ENCODE data around the gene KIF26A.

The KIF26A gene

DNA sequence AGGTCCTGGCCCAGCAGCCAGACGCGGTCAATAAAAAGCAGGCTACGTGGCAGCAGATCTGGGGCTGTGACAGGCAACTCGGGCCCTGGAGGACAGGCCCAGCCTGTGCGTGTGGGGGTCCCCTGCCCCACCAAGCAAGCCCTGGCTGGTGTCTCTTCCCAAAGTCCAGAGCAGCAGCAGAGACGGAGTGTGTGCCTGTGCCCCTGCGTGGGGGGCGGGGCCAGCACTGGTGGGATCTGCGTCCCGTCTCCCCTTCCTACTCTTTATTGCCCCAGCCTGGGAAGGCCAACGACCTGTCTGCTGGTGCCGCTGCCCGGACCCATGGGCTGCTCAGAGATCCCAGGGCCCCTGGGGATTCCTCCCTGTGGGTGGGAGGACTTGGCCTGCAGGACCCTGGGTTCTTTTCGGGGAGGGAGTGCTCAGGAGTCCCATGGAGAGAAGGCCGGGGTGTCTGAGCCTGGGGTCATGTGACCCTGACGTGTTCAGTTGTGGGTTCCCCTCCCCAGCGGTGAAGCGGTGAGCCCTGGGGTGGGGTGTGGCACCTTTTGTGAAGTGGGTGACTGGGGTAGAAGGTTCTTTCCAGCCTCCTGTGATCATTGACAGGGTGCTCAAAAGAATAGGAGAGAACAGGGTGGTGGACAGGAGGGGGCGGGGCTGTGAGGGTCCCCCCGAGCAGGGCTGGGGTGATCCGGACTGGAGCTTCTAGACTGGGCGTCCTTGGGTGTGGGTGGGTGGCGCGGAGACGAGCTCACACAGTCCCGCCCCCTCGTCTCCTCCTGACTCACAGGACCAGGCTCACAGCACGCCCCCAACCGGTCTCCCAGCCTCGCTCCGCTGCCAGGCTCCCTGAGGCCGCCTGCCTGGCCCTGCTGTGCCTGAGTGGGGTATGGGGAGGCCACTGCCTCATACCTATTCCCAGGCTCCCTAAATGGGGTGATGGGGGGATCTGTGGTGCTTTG lies 30.5 kb upstream of the KIF26A start:
- peaks cover 0 to 18% of the 10 kb centered on the region in 2 donors for H3K27me3 ChIP-seq (ENCODE audit: control insufficient read depth in 1 of 2, insufficient read depth in 2 of 2, low read length in 2 of 2)
- no peaks in the 10 kb centered on the region for H3K36me3 ChIP-seq (ENCODE audit: control insufficient read depth in 1 of 2, insufficient read depth in 2 of 2, low read length in 2 of 2)
- H3K9me3 ChIP-seq (ENCODE audit: control insufficient read depth in 1 of 2, low read length in 2 of 2): no peaks in the 10 kb centered on the region
- H3K9ac ChIP-seq (ENCODE audit: low read depth in 1 of 2, low read length in 2 of 2): no peak overlapping the region
- peaks cover 11 to 12% of the 10 kb centered on the region in 2 donors for H3K4me1 ChIP-seq (ENCODE audit: control insufficient read depth in 1 of 2, insufficient read depth in 2 of 2, low read length in 2 of 2)
- H3K27ac ChIP-seq (ENCODE audit: low read depth, low read length): no peak overlapping the region
- H3K4me3 ChIP-seq (ENCODE audit: low read depth in 1 of 2, low read length in 2 of 2): no peak overlapping the region

GRCh38 chr14:104108570-104109541 lies 29.5 kb upstream of the KIF26A start:
- Histone ChIP-seq H3K4me3 (ENCODE audit: low read depth in 1 of 2, low read length in 2 of 2) (no peak overlapping the region), H3K4me1 (ENCODE audit: control insufficient read depth in 1 of 2, insufficient read depth in 2 of 2, low read length in 2 of 2) (peaks cover 11 to 12% of the 10 kb centered on the region in 2 donors), H3K9me3 (ENCODE audit: control insufficient read depth in 1 of 2, low read length in 2 of 2) (no peaks in the 10 kb centered on the region), H3K27ac (ENCODE audit: low read depth, low read length) (no peak overlapping the region), H3K9ac (ENCODE audit: low read depth in 1 of 2, low read length in 2 of 2) (no peak overlapping the region), H3K27me3 (ENCODE audit: control insufficient read depth in 1 of 2, insufficient read depth in 2 of 2, low read length in 2 of 2) (peaks cover 0 to 18% of the 10 kb centered on the region in 2 donors), H3K36me3 (ENCODE audit: control insufficient read depth in 1 of 2, insufficient read depth in 2 of 2, low read length in 2 of 2) (no peaks in the 10 kb centered on the region)

- Histone ChIP-seq H3K4me3 (ENCODE audit: low read depth in 1 of 2, low read length in 2 of 2) (no peak overlapping the region), H3K27ac (ENCODE audit: low read depth, low read length) (no peak overlapping the region), H3K4me1 (ENCODE audit: control insufficient read depth in 1 of 2, insufficient read depth in 2 of 2, low read length in 2 of 2) (peaks cover 11 to 12% of the 10 kb centered on the region in 2 donors), H3K27me3 (ENCODE audit: control insufficient read depth in 1 of 2, insufficient read depth in 2 of 2, low read length in 2 of 2) (peaks cover 0 to 15% of the 10 kb centered on the region in 2 donors), H3K36me3 (ENCODE audit: control insufficient read depth in 1 of 2, insufficient read depth in 2 of 2, low read length in 2 of 2) (no peaks in the 10 kb centered on the region), H3K9ac (ENCODE audit: low read depth in 1 of 2, low read length in 2 of 2) (no peak overlapping the region), H3K9me3 (ENCODE audit: control insufficient read depth in 1 of 2, low read length in 2 of 2) (no peaks in the 10 kb centered on the region)
These were observed 28.5 kb upstream of the KIF26A start for GRCh38 chr14:104109731-104110361.

GRCh38 chr14:104110491-104111209 lies 27.7 kb upstream of the KIF26A start:
- Histone ChIP-seq H3K9me3 (ENCODE audit: control insufficient read depth in 1 of 2, low read length in 2 of 2) (no peaks in the 10 kb centered on the region), H3K36me3 (ENCODE audit: control insufficient read depth in 1 of 2, insufficient read depth in 2 of 2, low read length in 2 of 2) (no peaks in the 10 kb centered on the region), H3K27me3 (ENCODE audit: control insufficient read depth in 1 of 2, insufficient read depth in 2 of 2, low read length in 2 of 2) (peaks cover 0 to 11% of the 10 kb centered on the region in 2 donors), H3K4me1 (ENCODE audit: control insufficient read depth in 1 of 2, insufficient read depth in 2 of 2, low read length in 2 of 2) (peaks cover 11% of the 10 kb centered on the region in 2 donors), H3K27ac (ENCODE audit: low read depth, low read length) (no peak overlapping the region), H3K4me3 (ENCODE audit: low read depth in 1 of 2, low read length in 2 of 2) (no peak overlapping the region), H3K9ac (ENCODE audit: low read depth in 1 of 2, low read length in 2 of 2) (no peak overlapping the region)

GRCh38 chr14:104111301-104112112 lies 26.9 kb upstream of the KIF26A start:
- Histone ChIP-seq H3K4me1 (ENCODE audit: control insufficient read depth in 1 of 2, insufficient read depth in 2 of 2, low read length in 2 of 2) (peaks cover 6 to 14% of the 10 kb centered on the region in 2 donors), H3K27ac (ENCODE audit: low read depth, low read length) (no peak overlapping the region), H3K36me3 (ENCODE audit: control insufficient read depth in 1 of 2, insufficient read depth in 2 of 2, low read length in 2 of 2) (no peaks in the 10 kb centered on the region), H3K4me3 (ENCODE audit: low read depth in 1 of 2, low read length in 2 of 2) (no peak overlapping the region), H3K9me3 (ENCODE audit: control insufficient read depth in 1 of 2, low read length in 2 of 2) (no peaks in the 10 kb centered on the region), H3K9ac (ENCODE audit: low read depth in 1 of 2, low read length in 2 of 2) (no peak overlapping the region), H3K27me3 (ENCODE audit: control insufficient read depth in 1 of 2, insufficient read depth in 2 of 2, low read length in 2 of 2) (peaks cover 4 to 11% of the 10 kb centered on the region in 2 donors)

GRCh38 chr14:104112113-104112505 lies 26.3 kb upstream of the KIF26A start:
- Histone ChIP-seq H3K4me1 (ENCODE audit: control insufficient read depth in 1 of 2, insufficient read depth in 2 of 2, low read length in 2 of 2) (peaks cover 6 to 14% of the 10 kb centered on the region in 2 donors), H3K27me3 (ENCODE audit: control insufficient read depth in 1 of 2, insufficient read depth in 2 of 2, low read length in 2 of 2) (peaks cover 4 to 11% of the 10 kb centered on the region in 2 donors), H3K36me3 (ENCODE audit: control insufficient read depth in 1 of 2, insufficient read depth in 2 of 2, low read length in 2 of 2) (no peaks in the 10 kb centered on the region), H3K27ac (ENCODE audit: low read depth, low read length) (no peak overlapping the region), H3K4me3 (ENCODE audit: low read depth in 1 of 2, low read length in 2 of 2) (no peak overlapping the region), H3K9ac (ENCODE audit: low read depth in 1 of 2, low read length in 2 of 2) (no peak overlapping the region), H3K9me3 (ENCODE audit: control insufficient read depth in 1 of 2, low read length in 2 of 2) (no peaks in the 10 kb centered on the region)

DNA sequence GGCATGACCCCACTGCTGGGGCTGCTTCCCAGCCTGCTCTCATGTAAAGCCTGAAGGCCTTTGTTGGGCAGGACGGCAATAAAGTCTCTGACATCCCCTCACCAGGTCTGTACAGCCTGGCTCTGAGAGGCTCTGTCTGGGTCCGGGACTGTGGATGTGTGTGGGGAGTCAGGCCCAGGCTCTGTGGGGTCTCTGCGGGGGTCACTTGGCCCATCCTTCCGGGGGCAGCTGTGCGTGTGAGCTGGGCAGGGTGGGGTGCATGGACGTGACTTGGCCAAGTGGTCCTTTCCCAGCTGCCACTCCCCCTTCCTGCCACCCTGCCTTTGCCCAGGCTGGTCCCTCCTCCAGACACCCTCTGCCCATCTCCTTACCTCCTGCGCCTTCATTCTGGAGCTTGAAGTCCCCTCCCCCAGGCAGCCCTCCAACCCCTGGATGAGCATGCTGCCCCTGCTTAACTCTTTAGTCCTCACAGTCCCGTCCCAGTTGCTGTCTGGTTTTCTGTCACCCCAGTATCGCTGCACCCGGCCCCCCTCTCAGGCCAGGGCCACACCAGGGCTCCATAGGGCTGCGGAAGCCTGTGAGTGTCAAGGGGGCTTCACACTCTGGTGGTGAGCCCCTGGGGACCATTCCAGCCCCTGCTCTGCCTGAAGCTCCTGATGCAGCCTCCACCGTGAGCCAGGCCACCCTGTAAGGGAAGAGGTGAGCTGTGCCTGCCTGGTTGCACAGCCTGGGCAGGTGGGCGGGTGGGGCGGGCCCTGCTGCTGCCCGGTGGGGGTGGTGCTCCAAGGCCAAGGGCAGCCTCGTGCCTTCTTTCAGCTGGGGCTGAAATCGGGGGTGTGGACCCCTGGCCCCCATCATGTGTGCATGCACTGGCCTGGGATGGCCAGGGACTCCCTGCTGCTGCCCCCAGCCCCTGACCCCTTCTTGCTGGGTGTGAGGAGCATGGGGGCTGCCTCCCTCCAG lies 25.5 kb upstream of the KIF26A start:
- no peak overlapping the region for H3K27ac ChIP-seq (ENCODE audit: low read depth, low read length)
- H3K9ac ChIP-seq (ENCODE audit: low read depth in 1 of 2, low read length in 2 of 2): no peak overlapping the region
- H3K4me3 ChIP-seq (ENCODE audit: low read depth in 1 of 2, low read length in 2 of 2): no peak overlapping the region
- H3K9me3 ChIP-seq (ENCODE audit: control insufficient read depth in 1 of 2, low read length in 2 of 2): no peaks in the 10 kb centered on the region
- peaks cover 4 to 7% of the 10 kb centered on the region in 2 donors for H3K27me3 ChIP-seq (ENCODE audit: control insufficient read depth in 1 of 2, insufficient read depth in 2 of 2, low read length in 2 of 2)
- no peaks in the 10 kb centered on the region for H3K36me3 ChIP-seq (ENCODE audit: control insufficient read depth in 1 of 2, insufficient read depth in 2 of 2, low read length in 2 of 2)
- peaks cover 6 to 14% of the 10 kb centered on the region in 2 donors for H3K4me1 ChIP-seq (ENCODE audit: control insufficient read depth in 1 of 2, insufficient read depth in 2 of 2, low read length in 2 of 2)

GRCh38 chr14:104113631-104114420 lies 24.6 kb upstream of the KIF26A start:
- H3K4me3 ChIP-seq (ENCODE audit: low read depth in 1 of 2, low read length in 2 of 2): no peak overlapping the region
- peaks cover 0 to 14% of the 10 kb centered on the region in 2 donors for H3K4me1 ChIP-seq (ENCODE audit: control insufficient read depth in 1 of 2, insufficient read depth in 2 of 2, low read length in 2 of 2)
- H3K9me3 ChIP-seq (ENCODE audit: control insufficient read depth in 1 of 2, low read length in 2 of 2): no peaks in the 10 kb centered on the region
- peaks cover 4 to 5% of the 10 kb centered on the region in 2 donors for H3K27me3 ChIP-seq (ENCODE audit: control insufficient read depth in 1 of 2, insufficient read depth in 2 of 2, low read length in 2 of 2)
- H3K36me3 ChIP-seq (ENCODE audit: control insufficient read depth in 1 of 2, insufficient read depth in 2 of 2, low read length in 2 of 2): no peaks in the 10 kb centered on the region
- no peak overlapping the region for H3K27ac ChIP-seq (ENCODE audit: low read depth, low read length)
- H3K9ac ChIP-seq (ENCODE audit: low read depth in 1 of 2, low read length in 2 of 2): no peak overlapping the region

Data from duodenal mucosa (tissue), 2 donors.